VCaP (cell line): ENCODE results near the gene CNOT2.
"Not testable (repeated sequence)": the region's sequence is repeated elsewhere in the genome, so short reads cannot be mapped to it uniquely, and the experiment has no call there.

Experiments used
- H3K27ac ChIP-seq: fragments of 450-650 bp; 2 replicates; pipeline ENCODE4 v1.5.1; 2017
- TF ChIP-seq, protein P1 (sequence below): fragments of 450-650 bp; conservative IDR thresholded peaks from 2 replicates; pipeline ENCODE4 v1.5.1; 2017; ENCODE audit warnings: mild to moderate bottlenecking, moderate library complexity

CNOT2 gene

GRCh38 chr12:70383886-70384285 is 140.7 kb downstream of the CNOT2 start:
- no peak overlapping the region for H3K27ac ChIP-seq
- TF ChIP-seq, protein P1, sequence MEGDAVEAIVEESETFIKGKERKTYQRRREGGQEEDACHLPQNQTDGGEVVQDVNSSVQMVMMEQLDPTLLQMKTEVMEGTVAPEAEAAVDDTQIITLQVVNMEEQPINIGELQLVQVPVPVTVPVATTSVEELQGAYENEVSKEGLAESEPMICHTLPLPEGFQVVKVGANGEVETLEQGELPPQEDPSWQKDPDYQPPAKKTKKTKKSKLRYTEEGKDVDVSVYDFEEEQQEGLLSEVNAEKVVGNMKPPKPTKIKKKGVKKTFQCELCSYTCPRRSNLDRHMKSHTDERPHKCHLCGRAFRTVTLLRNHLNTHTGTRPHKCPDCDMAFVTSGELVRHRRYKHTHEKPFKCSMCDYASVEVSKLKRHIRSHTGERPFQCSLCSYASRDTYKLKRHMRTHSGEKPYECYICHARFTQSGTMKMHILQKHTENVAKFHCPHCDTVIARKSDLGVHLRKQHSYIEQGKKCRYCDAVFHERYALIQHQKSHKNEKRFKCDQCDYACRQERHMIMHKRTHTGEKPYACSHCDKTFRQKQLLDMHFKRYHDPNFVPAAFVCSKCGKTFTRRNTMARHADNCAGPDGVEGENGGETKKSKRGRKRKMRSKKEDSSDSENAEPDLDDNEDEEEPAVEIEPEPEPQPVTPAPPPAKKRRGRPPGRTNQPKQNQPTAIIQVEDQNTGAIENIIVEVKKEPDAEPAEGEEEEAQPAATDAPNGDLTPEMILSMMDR: no peak

GRCh38 chr12:70386771-70387170 is 143.5 kb downstream of the CNOT2 start:
- no peak overlapping the region for H3K27ac ChIP-seq
- TF ChIP-seq, protein P1: no peak

GRCh38 chr12:70389678-70390077 is 146.4 kb downstream of the CNOT2 start:
- TF ChIP-seq, protein P1: no peak
- no peak overlapping the region for H3K27ac ChIP-seq

DNA sequence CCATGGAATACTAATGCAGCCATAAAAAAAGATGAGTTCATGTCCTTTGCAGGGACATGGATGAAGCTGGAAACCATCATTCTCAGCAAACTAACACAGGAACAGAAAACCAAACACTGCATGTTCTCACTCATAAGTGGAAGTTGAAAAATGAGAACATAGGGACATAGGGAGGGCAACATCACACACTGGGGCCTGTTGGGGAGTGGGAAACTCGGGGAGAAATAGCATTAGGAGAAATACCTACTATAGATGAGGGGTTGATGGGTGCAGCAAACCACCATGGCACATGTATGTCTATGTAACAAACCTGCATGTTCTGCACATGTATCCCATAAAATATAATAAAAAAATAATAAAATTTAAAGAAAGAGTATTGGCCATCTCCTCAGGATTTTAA is 149.4 kb downstream of the CNOT2 start:
- H3K27ac ChIP-seq: not testable (repeated sequence)

DNA sequence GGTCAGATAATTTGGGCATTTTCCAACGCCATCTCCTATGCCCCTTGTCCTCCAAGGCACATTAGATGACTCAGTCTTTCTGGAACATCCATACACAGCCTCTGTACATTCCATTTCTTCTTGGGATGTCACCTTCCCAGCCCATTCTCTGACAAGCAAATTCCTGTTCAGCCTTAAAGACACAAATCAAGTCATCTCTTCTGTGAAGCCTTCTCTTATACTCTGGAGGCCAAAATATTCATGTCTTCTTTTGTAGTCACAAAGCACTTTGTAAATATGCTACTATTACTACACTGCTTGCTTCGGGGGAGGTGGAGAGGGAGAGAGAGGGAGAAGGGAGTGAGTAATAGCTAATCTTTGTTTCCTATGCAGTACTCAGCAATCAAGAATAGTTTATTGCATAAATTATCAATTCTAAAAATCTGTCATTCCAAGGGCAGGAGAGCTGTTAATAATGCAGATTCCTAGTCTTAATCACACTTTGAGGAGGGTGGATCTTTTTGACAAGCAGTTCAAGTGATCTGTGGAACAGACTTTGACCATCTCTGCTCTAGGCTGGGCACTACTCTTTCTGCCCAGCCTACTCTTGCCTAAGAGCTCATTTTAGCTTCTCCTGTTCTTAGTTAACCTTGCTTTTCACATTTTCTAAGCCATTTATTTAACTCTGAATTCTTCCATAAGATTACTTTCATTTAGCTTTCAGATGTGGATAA is 150.7 kb downstream of the CNOT2 start:
- TF ChIP-seq, protein P1: no peak
- H3K27ac ChIP-seq: no peak overlapping the region

GRCh38 chr12:70398002-70398401 is 154.8 kb downstream of the CNOT2 start:
- H3K27ac ChIP-seq: no peak overlapping the region
- TF ChIP-seq, protein P1: no peak

DNA sequence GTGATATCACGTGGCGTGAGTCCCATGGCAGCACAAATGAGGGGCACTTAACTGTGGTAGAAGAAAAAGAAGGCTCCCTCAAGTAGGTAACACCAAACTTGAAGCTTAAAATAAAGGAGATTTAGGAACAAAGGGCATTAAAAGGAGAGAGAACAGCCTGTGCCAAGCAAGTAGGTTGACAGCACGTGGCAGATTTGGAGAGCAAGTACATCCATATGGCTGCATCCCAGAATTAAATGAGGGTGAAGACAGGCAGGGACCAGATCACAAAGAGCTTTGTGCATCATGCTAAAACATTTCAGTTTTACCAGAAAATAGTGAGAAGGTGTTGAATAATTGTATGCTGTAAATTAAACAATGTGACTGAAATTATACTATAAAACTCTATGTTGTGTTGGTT is 155.6 kb downstream of the CNOT2 start:
- TF ChIP-seq, protein P1: no peak
- no peak overlapping the region for H3K27ac ChIP-seq

DNA sequence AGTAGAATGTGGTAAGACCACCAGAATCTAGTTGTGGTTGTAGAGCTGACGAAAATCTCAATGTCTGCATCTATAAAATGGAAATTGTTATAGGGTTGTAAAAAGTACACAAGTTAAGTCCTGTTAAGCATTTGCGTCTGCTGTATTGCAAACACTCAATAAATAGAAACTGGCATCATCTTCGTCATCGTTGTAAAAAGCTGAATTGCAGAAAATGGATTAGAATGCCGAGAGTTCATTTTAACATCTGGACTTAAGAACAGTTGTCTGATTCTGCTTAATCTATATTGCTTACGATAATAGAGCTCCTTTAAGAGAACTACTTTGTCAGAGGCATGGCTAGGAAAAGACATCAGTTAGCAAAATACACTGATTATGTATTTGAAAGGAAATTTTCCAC is 156.1 kb downstream of the CNOT2 start:
- no peak overlapping the region for H3K27ac ChIP-seq
- TF ChIP-seq, protein P1: no peak
